Thyroid gland (tissue), 4 donors: ENCODE data around the gene PCSK1.

Source experiments
- CTCF ChIP-seq, 6 experiments: fragments of 200-600 bp in 3 of 6; fragments of 450-650 bp in 3 of 6; sonication (generic) in 3 of 6; IDR thresholded peaks; one replicate each; pipeline ENCODE4 v1.5.1; 2016 to 2019; ENCODE audit warnings: antibody characterized with exemption in 6 of 6, mild to moderate bottlenecking in 2 of 6, inconsistent platforms in 1 of 6, moderate library complexity in 1 of 6
- POLR2A ChIP-seq, 2 donors: fragments of 450-650 bp; IDR thresholded peaks; one replicate each; pipeline ENCODE4 v1.6.1; 2017; ENCODE audit warnings: antibody characterized with exemption in 2 of 2, mild to moderate bottlenecking in 2 of 2, moderate library complexity in 1 of 2

DNA sequence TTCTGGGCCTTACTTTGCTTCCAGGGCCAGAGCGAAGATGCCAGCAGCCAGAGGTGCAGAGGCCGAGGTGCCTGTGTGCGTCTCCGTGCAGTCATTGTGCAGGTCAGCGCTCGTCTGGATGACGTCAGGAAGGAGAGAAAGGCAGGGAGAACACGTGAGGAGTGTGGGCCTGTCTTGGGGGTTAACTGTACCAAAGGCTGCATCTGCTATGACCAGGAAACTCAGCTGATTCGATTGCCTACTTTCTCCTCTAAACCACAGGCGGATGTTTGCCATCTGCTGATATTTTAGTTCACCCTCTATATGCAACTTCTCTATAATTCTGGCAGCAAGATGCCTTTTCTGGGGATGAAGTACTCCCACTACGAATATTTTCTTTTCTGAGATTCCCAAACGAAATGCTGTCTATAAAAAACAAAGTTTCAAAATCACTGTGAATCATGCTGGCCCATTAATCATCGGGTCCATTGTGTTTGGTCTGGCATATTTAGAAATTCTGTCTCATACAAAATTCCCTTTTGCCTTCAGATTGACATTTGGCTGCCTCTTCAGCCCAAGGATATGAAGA lies 24.8 kb downstream of the PCSK1 start:
- TF ChIP-seq CTCF (IDR thresholded peaks at IDR 0.05) (no peak), POLR2A (IDR thresholded peaks at IDR 0.05) (no peak)
